Activated T-cell treated with anti-CD3 and anti-CD28 coated beads for 4 hours (primary cell): ENCODE measurements around the gene C13orf46.

Experiments
- DNase-seq: peaks from one replicate; pipeline ENCODE4 v3.0.0-alpha.2; 2020

Gene C13orf46

DNA sequence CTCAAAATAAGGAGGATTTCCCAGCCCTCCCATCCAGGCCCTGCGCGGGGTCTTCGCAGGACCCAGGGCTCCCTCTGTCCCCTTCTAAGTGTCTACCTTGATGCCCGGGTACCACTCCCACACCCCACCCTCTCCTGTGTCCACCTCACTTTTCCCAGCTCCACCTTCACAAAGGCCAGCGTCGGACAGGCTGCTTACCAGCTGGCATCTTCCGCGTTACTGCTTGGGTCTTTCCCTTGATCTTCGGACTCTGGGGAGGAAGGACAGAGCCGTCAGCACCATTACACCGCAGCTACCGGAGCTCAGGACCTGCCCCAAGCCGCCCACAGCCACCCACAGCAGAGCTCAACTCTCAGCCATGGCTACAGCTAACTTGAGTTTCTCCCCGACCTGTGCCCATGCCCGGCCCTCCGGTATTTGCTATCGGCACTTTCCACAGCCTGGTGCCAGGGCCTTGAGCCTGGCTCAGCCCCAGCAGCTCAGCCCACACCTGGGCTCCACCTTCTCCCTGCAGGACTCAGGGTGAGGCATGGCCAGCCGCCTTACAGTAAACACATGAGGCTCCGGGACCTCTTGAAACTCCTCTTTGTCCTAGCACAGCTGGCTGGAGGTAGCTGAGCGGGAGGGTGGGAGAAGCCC is 3.8 kb downstream of the C13orf46 start:
- no peak for DNase-seq

- DNase-seq: no peak
Measured at GRCh38 chr13:113969311-113969972, 4.4 kb downstream of the C13orf46 start.

GRCh38 chr13:113968463-113969310 is 5.2 kb downstream of the C13orf46 start:
- DNase-seq: no peak

DNA sequence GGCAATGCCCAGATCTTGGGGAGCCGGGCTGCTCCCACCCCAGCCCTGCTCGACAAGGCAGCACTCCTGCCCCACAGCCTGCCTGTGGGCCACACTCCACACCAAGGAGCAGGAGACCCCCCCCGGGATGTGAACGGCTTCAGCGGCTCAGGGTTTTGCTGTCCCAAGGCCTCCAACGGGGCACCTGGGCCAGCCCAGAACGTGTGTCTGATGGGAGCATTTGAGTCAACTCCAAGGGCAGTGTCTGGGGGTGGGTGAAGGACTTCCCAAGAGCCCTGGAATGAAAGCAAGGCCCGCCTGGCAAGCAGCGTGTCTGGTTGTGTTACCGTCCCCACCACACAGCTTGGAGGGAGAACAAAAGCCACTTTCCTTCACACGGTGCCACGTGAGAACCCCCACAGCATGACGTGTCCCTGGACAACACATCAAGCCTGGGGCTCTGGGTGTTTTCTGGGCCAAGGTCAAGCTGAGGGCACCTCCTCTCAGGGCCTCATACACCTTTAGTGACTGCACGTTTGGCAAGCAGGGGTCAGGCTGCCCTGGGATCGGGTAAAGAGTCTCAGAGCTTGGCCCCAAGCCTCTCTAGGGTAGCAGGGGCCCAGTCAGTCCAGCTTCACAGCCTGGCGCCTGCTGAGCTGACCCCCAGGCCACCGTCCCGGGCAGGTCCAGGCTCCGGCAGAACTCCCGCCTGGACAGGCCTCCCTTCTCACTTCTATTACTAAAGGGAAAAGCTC is 6.0 kb downstream of the C13orf46 start:
- DNase-seq: no peak

DNA sequence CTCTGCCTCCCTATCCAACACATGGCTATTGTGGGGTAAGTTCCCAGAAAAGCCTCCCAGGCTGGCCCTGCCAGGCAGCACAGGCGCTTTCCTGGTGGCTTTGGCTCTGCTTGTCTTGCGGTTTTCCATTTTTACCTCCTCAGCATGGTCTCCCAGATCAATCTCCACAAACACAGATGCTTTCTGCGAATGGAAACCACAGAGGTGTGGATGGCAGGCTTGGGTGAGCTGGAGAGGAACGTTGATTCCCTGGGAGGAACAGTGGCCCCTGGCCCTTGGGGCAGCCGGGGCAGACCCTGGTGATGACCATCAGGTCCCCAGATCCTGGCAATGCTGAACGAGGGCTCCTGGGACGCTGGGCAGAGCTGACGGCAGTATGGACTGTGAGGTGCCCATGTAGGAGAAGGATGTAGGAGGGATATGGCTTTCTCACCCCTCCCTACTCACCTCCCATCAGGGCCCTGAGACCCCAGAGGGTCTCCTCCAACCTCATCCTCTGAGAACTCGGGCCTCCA is 6.6 kb downstream of the C13orf46 start:
- no peak for DNase-seq

GRCh38 chr13:113965968-113966884 is 7.7 kb downstream of the C13orf46 start:
- no peak for DNase-seq

GRCh38 chr13:113965383-113965874 is 8.4 kb downstream of the C13orf46 start:
- DNase-seq: no peak

DNA sequence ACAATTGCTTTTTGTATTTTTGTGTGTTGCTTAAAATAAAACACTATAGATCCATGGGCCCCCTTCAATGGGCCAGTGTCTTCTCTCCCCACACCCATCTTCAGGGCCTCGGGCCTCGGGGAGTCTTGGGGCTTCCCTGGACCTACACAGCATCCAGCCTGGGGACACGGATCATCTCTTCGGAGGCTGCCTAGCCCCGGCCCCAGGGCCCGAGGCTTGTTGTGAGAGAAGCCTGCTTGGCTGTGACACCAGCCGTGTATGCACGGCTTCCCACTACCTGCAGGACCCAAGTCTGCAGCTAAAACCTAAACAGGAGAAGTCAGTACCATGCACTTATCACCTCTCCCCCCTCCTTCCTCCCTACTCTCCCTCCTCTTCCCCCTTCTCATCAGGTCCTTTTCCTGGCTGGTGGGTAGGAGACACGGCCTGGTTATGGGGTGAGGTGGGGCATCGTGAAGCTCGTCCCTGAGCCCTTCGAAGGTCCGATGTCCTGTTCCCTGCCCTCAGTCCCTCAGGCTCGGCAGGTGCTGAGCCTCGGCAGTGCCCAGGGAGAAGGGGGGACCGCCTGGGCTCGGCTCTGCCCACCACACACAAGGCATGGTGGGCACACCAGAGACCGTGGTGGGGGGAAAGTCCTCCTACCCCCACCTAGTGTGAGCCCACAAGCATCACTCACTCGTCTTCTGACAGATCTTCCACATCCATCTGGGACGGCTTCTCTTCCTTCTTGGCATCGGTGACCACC is 9.5 kb downstream of the C13orf46 start:
- no peak for DNase-seq

GRCh38 chr13:113963376-113963775 is 10.5 kb downstream of the C13orf46 start:
- no peak for DNase-seq

GRCh38 chr13:113962975-113963374 is 10.9 kb downstream of the C13orf46 start:
- DNase-seq: no peak

DNA sequence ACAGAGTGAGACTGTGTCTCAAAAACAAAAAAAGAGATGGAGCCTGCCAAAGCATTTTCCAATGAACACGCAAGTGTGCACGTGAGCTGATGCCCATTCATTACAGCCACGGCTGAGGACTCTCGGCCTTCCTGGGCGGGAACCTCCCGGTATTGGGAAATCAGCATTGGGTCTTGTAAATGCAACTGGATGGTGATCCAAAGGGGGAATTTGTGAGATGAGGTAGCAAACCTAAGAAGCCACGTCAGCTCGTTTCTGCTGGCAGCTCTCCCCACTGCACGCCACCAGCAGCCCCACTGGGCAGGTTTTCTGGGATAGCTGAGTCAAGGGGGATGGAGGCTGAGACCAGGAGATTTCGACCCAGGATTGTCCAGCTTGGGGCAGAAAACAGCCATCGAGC is 11.5 kb downstream of the C13orf46 start:
- DNase-seq: no peak

DNA sequence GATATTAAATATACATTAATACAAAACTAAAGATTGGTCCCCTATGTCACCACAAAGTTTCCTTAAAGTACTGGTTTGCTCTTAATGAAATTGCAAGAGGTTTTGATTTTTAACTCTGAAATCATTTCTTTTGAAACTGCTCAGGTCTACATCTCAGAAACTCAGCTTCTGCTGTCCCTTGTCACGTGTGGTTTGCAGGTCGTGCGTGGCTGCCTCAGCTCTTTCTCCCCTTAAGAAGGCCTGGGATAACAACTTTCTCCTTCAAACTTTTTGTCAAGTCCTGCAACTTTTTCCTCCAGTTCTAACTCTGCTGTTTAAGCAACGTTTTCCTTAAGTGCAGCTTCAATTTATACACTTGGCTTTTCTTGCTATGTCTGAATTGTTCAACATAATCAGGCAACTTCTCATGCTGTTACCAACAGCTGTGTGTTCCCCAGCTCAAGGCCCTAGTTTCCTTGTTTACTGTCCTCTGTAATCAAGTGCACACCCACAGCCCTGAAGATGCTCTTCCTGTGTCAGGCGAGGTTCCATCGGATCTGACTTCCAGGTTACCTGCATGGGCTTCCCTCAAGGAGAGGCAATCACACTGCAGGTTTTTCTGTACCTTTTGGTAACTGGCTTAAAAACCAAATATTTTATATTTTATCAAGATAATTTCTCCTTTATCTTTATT is 13.5 kb downstream of the C13orf46 start:
- DNase-seq: no peak

GRCh38 chr13:113959198-113959597 is 14.7 kb downstream of the C13orf46 start:
- DNase-seq: no peak

DNA sequence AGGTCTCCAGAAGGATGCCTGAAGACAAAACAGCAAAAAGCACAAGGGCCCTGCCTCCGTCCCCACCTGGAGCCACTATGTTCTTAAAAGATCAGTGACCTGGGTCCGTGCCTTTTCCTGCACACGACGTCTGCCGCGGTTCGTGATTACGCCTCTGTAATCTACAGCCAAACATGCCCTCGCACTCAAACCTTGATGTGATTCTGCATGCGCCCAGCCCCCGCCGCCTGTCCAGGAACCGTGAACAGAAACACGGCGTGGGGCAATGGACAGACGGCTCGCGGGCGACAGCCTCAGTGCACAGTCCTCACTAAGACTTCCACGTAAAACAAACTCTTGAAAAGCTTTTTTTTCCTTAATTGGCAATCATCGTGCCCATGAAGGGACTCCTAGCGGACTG is 15.5 kb downstream of the C13orf46 start:
- no peak for DNase-seq

- DNase-seq: no peak
Measured at GRCh38 chr13:113956571-113956970, 17.3 kb downstream of the C13orf46 start.

DNA sequence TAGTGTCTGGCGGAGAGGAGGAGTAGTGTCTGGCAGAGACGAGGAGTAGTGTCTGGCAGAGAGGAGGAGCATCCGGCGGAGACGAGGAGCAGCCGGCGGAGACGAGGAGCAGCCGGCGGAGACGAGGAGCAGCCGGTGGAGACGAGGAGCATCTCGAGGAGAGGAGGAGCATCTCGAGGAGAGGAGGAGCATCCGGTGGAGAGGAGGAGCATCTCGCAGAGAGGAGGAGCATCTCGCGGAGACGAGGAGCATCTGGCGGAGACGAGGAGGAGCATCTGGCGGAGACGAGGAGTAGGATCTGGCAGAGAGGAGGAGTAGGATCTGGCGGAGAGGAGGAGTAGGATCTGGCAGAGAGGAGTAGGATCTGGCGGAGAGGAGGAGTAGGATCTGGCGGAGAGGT is 18.2 kb downstream of the C13orf46 start:
- DNase-seq: no peak

- DNase-seq: no peak
Measured at GRCh38 chr13:113955235-113955634, 18.6 kb downstream of the C13orf46 start.

GRCh38 chr13:113954046-113954835 is 19.6 kb downstream of the C13orf46 start:
- no peak for DNase-seq

- no peak for DNase-seq
Measured at GRCh38 chr13:113953561-113953960, 20.3 kb downstream of the C13orf46 start.
